ENCODE data around the gene LRFN3.

DNA sequence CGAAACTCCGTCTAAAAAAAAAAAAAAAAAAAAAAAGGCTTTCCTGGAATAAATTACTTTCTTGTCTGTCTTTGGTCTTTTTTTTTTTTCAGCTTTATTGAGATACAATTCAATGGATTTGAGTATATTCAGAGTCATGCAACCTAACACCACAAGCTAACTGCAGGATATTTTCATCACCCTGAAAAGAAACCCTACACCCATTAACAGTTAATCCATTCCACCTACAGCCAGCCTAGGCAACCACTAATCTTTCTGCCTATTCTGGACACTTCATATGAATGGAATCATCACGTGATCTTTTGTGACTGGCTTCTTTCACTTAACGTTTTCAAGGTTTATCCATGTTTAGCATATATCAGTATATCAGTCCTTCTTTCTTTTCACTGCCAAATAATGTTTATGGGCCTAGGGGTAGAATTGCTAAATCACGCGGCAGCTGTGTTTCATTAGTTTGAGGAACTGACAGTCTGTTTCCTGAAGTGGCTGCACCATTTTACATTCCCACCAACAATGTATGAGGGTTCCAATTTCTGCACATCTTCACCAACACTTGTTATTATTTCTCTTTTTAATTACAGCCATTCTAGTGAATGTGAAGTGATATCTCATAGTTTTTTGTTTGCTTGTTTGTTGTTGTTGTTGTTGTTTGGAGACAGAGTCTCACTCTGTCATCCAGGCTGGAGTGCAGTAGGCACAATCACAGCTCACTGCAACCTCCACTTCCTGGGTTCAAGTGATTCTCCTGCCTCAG is 19.9 kb downstream of the LRFN3 start:
- TF ChIP-seq, protein P1, sequence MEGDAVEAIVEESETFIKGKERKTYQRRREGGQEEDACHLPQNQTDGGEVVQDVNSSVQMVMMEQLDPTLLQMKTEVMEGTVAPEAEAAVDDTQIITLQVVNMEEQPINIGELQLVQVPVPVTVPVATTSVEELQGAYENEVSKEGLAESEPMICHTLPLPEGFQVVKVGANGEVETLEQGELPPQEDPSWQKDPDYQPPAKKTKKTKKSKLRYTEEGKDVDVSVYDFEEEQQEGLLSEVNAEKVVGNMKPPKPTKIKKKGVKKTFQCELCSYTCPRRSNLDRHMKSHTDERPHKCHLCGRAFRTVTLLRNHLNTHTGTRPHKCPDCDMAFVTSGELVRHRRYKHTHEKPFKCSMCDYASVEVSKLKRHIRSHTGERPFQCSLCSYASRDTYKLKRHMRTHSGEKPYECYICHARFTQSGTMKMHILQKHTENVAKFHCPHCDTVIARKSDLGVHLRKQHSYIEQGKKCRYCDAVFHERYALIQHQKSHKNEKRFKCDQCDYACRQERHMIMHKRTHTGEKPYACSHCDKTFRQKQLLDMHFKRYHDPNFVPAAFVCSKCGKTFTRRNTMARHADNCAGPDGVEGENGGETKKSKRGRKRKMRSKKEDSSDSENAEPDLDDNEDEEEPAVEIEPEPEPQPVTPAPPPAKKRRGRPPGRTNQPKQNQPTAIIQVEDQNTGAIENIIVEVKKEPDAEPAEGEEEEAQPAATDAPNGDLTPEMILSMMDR (IDR thresholded peaks at IDR 0.05): no peak
- no peak for TF ChIP-seq POLR2A (IDR thresholded peaks at IDR 0.05)

All from Peyer's patch (tissue), 4 donors.